Stimulated activated CD4-positive, alpha-beta T cell treated with anti-CD3 and anti-CD28 coated beads, Interleukin-1b, Interleukin-23, amount 100 ng/mL, for 48 hours (primary cell): ENCODE data around the gene TM4SF1.
"Not testable (repeated sequence)": the region's sequence is repeated elsewhere in the genome, so short reads cannot be mapped to it uniquely, and the experiment has no call there.

Experiments used
- DNase-seq: peaks from one replicate; pipeline ENCODE4 v3.0.0-alpha.2; 2020

The TM4SF1 gene

GRCh38 chr3:149339931-149340309, 37.5 kb downstream of the TM4SF1 start:
- no peak for DNase-seq

DNA sequence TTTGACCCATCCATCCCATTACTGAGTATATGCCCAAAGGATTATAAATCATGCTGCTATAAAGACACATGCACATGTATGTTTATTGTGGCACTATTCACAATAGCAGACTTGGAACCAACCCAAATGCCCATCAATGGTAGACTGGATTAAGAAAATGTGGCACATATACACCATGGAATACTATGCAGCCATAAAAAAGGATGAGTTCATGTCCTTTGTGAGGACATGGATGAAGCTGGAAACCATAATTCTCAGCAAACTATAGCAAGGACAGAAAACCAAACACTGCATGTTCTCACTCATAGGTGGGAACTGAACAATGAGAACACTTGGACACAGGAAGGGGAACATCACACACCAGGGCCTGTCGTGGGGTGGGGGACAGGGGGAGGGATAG, 40.0 kb downstream of the TM4SF1 start:
- not testable (repeated sequence) for DNase-seq

GRCh38 chr3:149336925-149337324, 40.5 kb downstream of the TM4SF1 start:
- no peak for DNase-seq

DNA sequence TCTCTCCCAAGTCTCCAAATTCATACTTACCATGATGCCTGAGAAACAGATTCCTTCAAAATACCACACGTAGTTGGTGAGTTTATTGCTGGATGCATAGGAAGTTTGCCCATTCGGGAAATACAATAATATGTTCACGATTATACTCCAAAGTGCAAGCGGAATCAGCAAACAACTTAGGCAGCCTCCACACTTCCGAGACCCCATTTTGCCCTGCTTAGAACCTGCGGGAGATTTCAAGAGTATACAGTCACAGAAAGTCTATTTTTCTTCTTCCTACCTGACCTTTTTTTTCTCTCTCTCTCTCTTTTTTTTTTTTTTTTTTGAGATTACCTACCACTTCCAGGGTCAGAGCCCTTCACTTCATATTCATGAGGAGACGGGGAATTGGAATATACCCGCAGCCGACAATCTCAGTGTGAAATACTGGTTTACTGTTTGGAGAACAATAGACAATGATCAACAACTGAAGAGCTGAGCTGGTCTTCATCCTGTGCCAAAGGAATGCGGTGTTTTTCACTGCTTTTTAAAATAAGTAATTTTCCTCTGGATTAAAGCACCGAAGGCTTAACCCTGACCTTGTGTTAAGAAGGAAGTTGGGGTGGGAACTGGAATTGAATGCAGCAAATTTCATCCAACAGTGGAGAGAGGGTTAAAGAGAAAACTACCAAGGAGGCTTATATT, 44.1 kb downstream of the TM4SF1 start, which contains the start of gene TM4SF18:
TM4SF18 (minus strand) TSS at position 461 of the 684 bp plus-strand sequence; CDS start at position 207, 254 bp downstream.
- DNase-seq = no peak

DNA sequence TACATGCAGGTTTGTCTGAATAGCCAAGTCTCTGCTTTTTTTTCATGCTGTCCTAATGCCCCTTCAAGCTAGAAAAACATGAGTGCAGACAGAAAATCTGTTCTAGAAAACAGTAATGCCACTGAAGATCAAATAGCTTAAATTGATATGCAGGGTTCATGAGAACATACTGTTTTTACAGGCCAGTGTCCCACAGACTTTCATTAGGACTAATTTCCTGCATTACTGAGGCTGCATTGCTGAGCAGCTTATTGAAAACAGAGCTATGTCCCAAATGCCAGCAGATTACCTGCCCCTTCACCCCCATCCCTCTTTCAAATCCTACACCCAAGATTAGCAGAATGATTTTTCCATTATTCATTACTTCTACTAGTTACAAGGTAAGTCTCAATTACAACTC, 44.7 kb downstream of the TM4SF1 start:
- DNase-seq = no peak

DNA sequence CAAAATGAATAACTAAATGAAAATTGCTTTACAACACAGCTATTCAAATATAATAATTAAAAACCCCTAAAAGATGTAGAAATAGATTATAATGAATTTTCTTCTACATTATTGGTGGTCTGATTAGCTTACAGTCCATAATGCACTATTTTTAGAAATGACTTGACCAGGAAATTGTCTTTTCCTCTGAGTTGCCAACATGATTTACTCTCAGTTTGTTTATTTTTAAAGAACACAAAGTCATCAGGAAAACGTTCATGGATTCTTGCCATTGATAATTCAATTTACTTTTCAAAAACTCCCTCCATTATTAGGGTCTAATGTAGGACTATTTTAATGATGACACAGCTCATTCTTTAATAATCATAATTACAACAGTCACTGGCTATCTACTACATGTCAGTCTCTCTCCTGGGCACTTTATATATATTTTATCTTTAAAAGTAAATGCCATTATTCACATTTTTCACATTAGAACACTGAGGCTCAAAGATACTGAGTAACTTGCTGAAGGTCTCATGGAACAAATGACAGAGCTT, 45.2 kb downstream of the TM4SF1 start:
- DNase-seq = no peak

- no peak for DNase-seq
Measured at GRCh38 chr3:149331396-149331795, 46.1 kb downstream of the TM4SF1 start.

DNA sequence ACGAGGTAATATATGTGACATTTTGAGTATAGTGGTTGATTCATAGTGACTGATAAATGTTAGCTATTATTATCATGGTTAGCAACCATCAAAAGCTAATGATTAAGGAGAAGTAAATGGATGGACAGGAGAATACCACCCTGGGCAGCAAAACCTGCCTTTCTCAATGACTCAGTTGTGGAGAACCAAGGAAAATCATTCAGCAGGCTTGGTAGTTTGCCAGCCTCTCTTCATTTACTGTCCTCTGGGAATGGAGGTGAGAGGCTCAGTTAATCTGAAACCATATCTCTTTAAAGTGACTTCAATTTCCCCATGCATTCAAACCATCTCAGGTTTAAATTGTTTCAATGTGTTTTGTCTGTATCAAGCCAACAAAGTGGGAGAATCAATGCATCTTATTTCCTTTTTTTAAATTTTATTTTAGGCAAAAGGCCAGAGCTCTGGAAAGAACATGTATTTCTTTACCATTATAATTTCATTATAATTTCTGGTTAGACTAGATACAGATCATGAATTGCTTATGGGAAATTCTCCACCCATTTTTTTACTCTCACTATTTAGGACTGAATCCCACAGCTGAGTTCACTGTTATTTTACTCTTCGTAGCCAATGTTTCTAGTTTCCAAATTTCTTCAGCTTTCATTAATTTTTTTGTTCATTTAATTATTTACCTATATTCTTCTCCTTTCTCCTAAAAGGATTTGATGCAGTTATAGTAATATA, 46.7 kb downstream of the TM4SF1 start:
- DNase-seq = no peak

DNA sequence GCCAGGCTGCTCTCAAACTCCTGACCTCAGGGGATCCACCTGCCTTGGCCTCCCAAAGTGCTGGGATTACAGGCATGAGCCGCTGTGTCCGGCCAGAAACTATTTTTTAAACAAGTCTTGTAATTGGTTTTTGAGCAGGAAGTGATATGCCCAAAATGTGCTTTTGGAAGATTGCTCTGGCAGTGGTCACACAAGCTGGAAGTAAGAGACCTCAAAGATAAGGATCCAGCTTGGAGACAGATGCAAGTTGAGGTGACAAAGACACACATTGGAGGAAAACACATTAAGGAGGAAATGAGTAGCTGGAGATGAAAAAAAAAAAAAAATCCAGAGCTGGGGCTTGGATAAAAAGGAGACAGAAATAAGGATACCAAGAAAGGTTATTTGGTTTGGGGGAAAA, 50.3 kb downstream of the TM4SF1 start:
- DNase-seq = no peak

DNA sequence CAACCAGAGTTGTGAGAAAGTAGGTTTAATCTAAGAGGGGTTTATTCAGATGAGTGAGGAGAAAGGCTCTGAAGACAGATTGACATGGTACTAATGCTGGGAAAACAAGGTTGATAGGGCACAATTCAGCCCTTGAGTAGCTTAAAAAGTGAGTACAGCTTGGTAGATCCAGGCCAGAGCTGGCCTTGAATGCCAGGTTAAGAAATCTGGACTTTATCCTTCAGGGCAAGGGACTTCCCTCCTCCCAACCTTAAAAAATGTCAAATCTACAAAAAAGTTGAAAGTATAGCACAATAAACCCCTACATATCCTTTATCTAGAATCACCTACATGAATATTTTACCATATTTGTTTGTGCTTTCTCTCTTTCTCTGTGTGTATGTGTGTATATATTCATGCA, 51.9 kb downstream of the TM4SF1 start:
- DNase-seq = no peak

DNA sequence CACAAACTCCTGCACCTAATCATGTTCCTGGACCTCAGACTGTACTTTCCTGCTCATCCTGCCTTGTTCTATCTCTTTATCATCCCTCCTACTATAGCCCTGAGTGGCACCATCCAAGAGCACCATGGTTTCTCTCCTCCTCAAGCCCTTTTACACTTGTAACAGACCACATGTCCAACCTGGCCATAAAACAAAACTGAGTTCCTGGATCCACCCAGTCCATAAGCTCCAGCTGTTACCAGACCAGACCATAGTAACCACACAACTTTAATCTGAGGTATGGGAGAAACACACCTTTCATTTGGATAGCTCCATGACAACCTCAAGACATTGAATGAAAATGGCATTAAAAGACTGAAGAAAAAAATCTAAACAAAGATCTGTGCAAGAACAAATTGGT, 53.1 kb downstream of the TM4SF1 start:
- no peak for DNase-seq

- DNase-seq = no peak
Measured at GRCh38 chr3:149321640-149322039, 55.8 kb downstream of the TM4SF1 start.

DNA sequence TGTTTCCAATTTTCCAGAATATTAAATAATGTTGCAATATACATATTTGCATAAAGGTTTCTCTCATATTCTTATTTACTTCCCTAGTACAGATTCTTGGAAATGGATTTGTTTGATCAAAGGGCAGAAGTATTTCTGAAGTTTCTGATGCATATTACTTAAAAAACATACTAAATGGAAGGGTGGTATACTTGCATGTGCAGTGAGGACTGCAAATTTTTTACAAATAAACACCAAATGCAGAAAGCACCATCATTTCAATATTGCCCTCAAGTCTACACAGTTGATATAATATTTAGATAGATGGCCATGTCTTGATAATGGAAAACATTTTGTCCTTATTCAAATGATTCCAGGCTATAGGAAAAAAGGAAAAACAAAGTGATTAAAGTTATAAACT, 56.3 kb downstream of the TM4SF1 start:
- no peak for DNase-seq

- no peak for DNase-seq
Measured at GRCh38 chr3:149319750-149320149, 57.7 kb downstream of the TM4SF1 start.
